Ectodermal cell (in vitro differentiated cells): ENCODE measurements around the gene AGBL1.

Source experiments
- H3K27ac ChIP-seq: 2 replicates; pipeline ENCODE4 v1.7.0; 2013; ENCODE audit warnings: mild to moderate bottlenecking, low read depth, low read length; ENCODE audit not compliant: insufficient read depth, poor library complexity, severe bottlenecking
- H3K27me3 ChIP-seq: 2 replicates; pipeline ENCODE4 v1.7.0; 2013; ENCODE audit warnings: mild to moderate bottlenecking, low read length; ENCODE audit not compliant: insufficient read depth, control insufficient read depth, poor library complexity, severe bottlenecking
- H3K36me3 ChIP-seq: one replicate; pipeline ENCODE4 v1.7.0; 2013; ENCODE audit warnings: low read length; ENCODE audit not compliant: control insufficient read depth, insufficient read depth
- H3K4me1 ChIP-seq: one replicate; pipeline ENCODE4 v1.7.0; 2013; ENCODE audit warnings: low read length; ENCODE audit not compliant: control insufficient read depth, insufficient read depth
- H3K4me3 ChIP-seq: 2 replicates; pipeline ENCODE4 v1.7.0; 2013; ENCODE audit warnings: low read depth, low read length, control low read depth; ENCODE audit not compliant: insufficient read depth
- H3K9me3 ChIP-seq: 2 replicates; pipeline ENCODE4 v1.7.0; 2013; ENCODE audit warnings: mild to moderate bottlenecking, low read length, moderate library complexity; ENCODE audit not compliant: control insufficient read depth
- WGBS, 2 experiments: methylation state at CpG; one replicate each; pipeline ENCODE4 v1.1.7; 2013; ENCODE audit warnings: missing lambda C conversion rate in 2 of 2; 5-methylcytosine and 5-hydroxymethylcytosine counted together

Gene AGBL1

GRCh38 chr15:86483936-86484335, 404.3 kb downstream of the AGBL1 start:
- H3K27me3 ChIP-seq = no peaks in the 10 kb centered on the region
- no peaks in the 10 kb centered on the region for H3K4me1 ChIP-seq
- H3K9me3 ChIP-seq = no peaks in the 10 kb centered on the region
- WGBS, 2 experiments = 41 to 56% methylated on average over 1 of the region's 1 CpG
- no peak overlapping the region for H3K4me3 ChIP-seq
- no peak overlapping the region for H3K27ac ChIP-seq
- H3K36me3 ChIP-seq = no peaks in the 10 kb centered on the region

- Histone ChIP-seq H3K9me3 (no peaks in the 10 kb centered on the region), H3K4me3 (no peak overlapping the region), H3K36me3 (no peaks in the 10 kb centered on the region), H3K27ac (no peak overlapping the region), H3K27me3 (no peaks in the 10 kb centered on the region), H3K4me1 (no peaks in the 10 kb centered on the region)
- 88% methylated on average over 3 of the region's 3 CpGs for WGBS, 2 experiments
Measured at GRCh38 chr15:86488046-86488445, 408.4 kb downstream of the AGBL1 start.

GRCh38 chr15:86489981-86490380, 410.3 kb downstream of the AGBL1 start:
- Histone ChIP-seq H3K27ac (no peak overlapping the region), H3K9me3 (no peaks in the 10 kb centered on the region), H3K4me3 (no peak overlapping the region), H3K36me3 (no peaks in the 10 kb centered on the region), H3K27me3 (no peaks in the 10 kb centered on the region), H3K4me1 (no peaks in the 10 kb centered on the region)
- 90 to 94% methylated on average over 5 of the region's 5 CpGs for WGBS, 2 experiments

GRCh38 chr15:86491118-86491517, 411.4 kb downstream of the AGBL1 start:
- Histone ChIP-seq H3K4me3 (no peak overlapping the region), H3K4me1 (no peaks in the 10 kb centered on the region), H3K9me3 (no peaks in the 10 kb centered on the region), H3K27me3 (no peaks in the 10 kb centered on the region), H3K27ac (no peak overlapping the region), H3K36me3 (no peaks in the 10 kb centered on the region)
- 93 to 94% methylated on average over 2 of the region's 2 CpGs for WGBS, 2 experiments

GRCh38 chr15:86493884-86494283, 414.2 kb downstream of the AGBL1 start:
- H3K27ac ChIP-seq = no peak overlapping the region
- H3K9me3 ChIP-seq = no peaks in the 10 kb centered on the region
- H3K27me3 ChIP-seq = no peaks in the 10 kb centered on the region
- 87% methylated on average over 3 of the region's 3 CpGs; no CpG with 5 or more reads in 1 of the 2 experiments for WGBS, 2 experiments
- no peaks in the 10 kb centered on the region for H3K36me3 ChIP-seq
- no peaks in the 10 kb centered on the region for H3K4me1 ChIP-seq
- H3K4me3 ChIP-seq = no peak overlapping the region

GRCh38 chr15:86494475-86494874, 414.8 kb downstream of the AGBL1 start:
- Histone ChIP-seq H3K27me3 (no peaks in the 10 kb centered on the region), H3K4me1 (no peaks in the 10 kb centered on the region), H3K27ac (no peak overlapping the region), H3K36me3 (no peaks in the 10 kb centered on the region), H3K4me3 (no peak overlapping the region), H3K9me3 (no peaks in the 10 kb centered on the region)
- WGBS, 2 experiments = 91 to 100% methylated on average over 1 of the region's 1 CpG

- H3K36me3 ChIP-seq = no peaks in the 10 kb centered on the region
- H3K27me3 ChIP-seq = no peaks in the 10 kb centered on the region
- no peak overlapping the region for H3K4me3 ChIP-seq
- H3K4me1 ChIP-seq = no peaks in the 10 kb centered on the region
- no CpG with 5 or more reads among the region's 1 CpG for WGBS, 2 experiments
- no peaks in the 10 kb centered on the region for H3K9me3 ChIP-seq
- H3K27ac ChIP-seq = no peak overlapping the region
Measured at GRCh38 chr15:86502301-86502700, 422.6 kb downstream of the AGBL1 start.

GRCh38 chr15:86505951-86506350, 426.3 kb downstream of the AGBL1 start:
- no peak overlapping the region for H3K4me3 ChIP-seq
- no peaks in the 10 kb centered on the region for H3K4me1 ChIP-seq
- WGBS, 2 experiments = 96 to 98% methylated on average over 2 of the region's 2 CpGs
- H3K27ac ChIP-seq = no peak overlapping the region
- H3K27me3 ChIP-seq = no peaks in the 10 kb centered on the region
- H3K36me3 ChIP-seq = no peaks in the 10 kb centered on the region
- H3K9me3 ChIP-seq = no peaks in the 10 kb centered on the region

- Histone ChIP-seq H3K27ac (no peak overlapping the region), H3K36me3 (no peaks in the 10 kb centered on the region), H3K27me3 (no peaks in the 10 kb centered on the region), H3K4me3 (no peak overlapping the region), H3K4me1 (no peaks in the 10 kb centered on the region), H3K9me3 (no peaks in the 10 kb centered on the region)
- 86 to 93% methylated on average over 2 of the region's 2 CpGs for WGBS, 2 experiments
Measured at GRCh38 chr15:86506401-86506800, 426.7 kb downstream of the AGBL1 start.

GRCh38 chr15:86515625-86516024, 436.0 kb downstream of the AGBL1 start:
- Histone ChIP-seq H3K4me3 (no peak overlapping the region), H3K4me1 (no peaks in the 10 kb centered on the region), H3K36me3 (no peaks in the 10 kb centered on the region), H3K27ac (no peak overlapping the region), H3K27me3 (no peaks in the 10 kb centered on the region), H3K9me3 (no peaks in the 10 kb centered on the region)
- 96 to 97% methylated on average over 4 of the region's 4 CpGs for whole genome bisulfite sequencing, 2 experiments

GRCh38 chr15:86522721-86523120, 443.1 kb downstream of the AGBL1 start:
- no peak overlapping the region for H3K27ac ChIP-seq
- 93 to 96% methylated on average over 3 of the region's 3 CpGs for WGBS, 2 experiments
- H3K36me3 ChIP-seq = no peaks in the 10 kb centered on the region
- H3K27me3 ChIP-seq = no peaks in the 10 kb centered on the region
- H3K4me1 ChIP-seq = no peaks in the 10 kb centered on the region
- H3K4me3 ChIP-seq = no peak overlapping the region
- no peaks in the 10 kb centered on the region for H3K9me3 ChIP-seq
